Measurements from ENCODE around the gene THBS3.
"Not testable (repeated sequence)": the region's sequence is repeated elsewhere in the genome, so short reads cannot be mapped to it uniquely, and the experiment has no call there.

Gene THBS3

DNA sequence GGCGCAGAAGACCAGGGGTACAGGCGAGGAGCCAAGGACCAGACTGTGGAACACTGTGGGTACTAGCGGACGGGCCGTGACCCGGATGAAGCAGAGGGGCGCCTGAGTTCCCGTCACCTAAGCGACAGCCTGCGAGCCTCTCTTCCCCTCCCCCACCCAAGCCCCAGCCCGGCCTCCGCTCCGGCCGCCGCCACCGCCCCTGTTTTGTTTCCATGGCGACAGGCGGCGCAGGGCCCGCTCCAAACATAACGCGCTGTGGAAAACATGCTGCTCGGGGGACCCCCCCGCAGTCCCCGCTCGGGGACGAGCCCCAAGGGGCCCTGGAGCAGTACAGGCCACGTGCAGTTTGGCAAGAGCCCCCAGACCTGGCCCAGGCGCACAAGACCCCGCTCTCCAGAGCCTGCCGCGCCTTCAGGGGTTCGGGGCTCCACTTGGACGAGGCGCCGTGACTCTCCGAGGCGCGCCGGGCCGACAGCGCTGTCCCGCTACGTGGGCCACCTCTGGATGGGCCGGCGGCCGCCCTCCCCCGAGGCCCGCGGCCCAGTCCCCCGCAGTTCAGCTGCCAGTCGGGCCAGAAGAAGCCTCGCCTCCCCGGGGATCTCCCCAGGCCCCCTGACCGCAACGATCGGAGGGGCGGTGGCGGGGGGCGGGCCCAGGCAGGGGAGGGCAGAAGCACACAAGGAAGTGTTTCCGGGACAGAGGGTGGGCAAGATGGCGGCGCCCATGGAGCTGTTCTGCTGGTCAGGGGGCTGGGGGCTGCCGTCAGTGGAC lies 1.0 kb upstream of the THBS3 start, which contains the start of gene MTX1:
Gene MTX1, plus strand, starts transcription at position 155 of the 771 bp plus-strand sequence. Its CDS starts 110 bp downstream, at position 265.
- peak; percentile 67 to 85 (median 72) for DNase-seq (ENCODE audit: low read depth in 4 of 4, low spot score in 1 of 4)

DNA sequence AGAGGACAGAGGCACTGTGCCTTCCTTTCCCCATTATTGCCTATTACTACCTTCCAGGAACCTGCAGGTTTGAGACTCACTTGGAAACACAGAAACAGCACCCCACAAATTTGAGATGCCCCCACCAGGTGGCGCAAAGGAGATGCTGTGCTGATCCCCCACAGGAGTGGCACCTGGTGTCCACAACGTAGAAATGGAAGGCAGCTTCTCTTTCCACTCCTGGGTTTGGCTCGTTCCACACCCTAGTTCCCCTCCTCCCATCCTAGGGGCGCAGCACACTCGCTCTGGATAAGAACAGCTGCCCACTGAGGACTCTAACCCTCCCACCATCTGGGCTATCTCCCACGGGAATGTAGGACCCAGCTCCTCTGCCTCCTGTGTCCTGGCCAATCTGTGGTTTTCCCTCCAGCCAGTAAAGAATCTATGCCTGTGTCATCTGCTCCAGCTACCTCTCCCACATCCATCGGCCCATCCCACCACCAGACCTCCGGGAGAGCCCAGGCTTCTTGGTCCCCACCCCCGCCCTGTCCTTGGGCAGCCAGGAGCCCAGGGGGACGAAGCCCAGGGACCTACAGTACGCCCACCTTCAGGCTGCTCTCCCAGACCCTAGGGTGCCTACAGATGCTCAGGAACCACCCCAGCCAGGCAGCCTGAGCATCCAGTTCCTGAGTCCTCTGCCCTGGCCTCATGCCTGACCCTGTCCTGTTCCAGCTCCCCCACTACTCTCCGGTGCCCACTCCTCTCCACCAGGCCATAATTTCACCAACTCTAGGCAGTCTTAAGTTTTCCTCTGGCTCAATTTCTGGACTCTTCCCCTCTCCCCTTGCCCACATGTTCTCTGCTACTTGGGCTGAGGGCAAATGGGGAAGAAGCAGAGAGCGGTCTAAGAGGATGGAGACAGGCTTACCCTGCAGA lies 549 bp downstream of the THBS3 start:
- peak; percentile 81 to 88 (median 85) for DNase-seq (ENCODE audit: low read depth in 4 of 4, low spot score in 1 of 4)

DNA sequence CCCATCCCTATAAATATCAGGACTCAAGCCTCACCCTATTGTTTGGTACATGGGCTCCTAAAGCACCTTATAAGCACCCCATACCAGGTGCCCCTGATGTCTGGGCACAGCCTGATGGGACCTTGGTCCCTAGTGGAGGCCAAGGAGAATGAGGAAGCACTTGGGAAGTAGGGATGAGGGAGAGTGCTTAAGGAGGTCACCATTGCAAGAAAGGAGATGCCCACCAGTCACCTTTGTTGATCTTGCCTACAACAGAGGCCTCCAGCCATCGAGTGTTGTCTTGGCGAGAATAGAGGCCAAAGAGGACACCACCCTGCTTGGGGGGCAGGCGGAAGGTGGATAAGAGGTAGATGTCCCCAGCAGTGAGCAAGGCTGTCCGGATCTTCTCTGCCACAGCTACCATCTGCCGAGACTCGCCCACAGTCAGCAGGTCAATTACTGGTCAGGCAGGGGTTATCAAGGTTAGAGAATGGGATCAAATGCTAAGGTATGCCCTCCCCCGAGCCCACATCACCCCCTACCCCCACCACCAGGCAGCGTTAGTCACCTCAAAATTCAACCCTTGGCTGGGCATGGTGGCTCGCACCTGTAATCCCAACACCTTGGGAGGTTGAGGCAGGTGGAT lies 1.6 kb downstream of the THBS3 start:
- no peak for DNase-seq (ENCODE audit: low read depth in 4 of 4, low spot score in 1 of 4)

DNA sequence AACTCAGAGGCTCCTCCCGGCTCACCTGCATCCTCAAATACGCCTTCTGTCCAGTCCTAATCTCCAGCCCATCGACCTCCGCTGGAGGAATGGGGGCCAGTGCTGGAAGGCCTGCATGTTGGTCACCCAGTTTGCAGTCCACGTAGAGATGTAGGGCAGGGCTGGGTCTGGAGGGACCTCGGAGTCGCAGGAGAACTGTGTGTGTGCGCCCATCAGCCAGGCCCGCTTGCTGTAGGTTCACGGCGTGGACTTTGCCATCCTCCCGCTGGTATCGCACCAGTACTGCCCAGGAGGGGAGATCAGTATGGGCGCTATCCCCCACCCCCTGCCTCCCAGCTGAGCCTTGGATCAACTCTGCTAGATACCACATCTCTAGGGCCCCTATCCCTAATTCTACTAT lies 2.7 kb downstream of the THBS3 start:
- no peak for DNase-seq (ENCODE audit: low read depth in 4 of 4, low spot score in 1 of 4)

DNA sequence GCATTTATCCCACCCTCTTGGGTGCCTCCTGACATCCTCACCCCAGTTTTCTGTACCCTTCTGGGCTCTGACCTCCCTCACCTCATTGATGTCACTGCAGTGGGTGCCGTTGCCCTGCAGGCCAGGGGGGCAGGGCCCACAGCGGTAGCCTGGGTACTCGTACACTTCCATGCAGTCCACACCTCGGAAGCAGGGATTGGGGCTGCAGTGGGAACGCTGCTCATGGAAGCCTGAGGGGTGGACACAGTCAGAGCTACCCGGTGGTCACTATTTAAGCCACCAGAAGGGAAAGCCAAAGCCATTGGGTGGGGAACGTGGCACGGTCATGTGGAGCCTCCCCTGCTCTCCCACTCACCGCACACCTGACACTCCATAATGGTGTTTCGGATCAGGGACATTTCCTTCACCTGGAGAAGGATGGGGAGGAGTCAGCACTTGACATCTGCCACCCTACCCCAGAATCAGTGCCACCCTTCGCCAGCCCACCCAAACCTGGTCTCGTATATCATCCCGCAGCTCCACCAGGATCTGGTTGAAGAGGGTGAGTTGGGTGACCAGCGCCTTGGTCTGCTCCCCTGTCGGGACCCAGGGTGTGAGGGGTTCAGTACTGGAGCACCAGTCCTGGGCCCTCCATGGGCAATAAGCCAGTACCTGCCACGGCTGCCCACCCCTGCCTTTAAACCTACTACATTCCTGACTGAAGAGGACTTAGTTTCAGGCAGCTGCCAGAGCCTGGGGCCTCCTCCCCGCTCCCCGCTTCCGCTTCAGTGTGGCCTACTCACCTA lies 4.8 kb downstream of the THBS3 start:
- no peak for DNase-seq (ENCODE audit: low read depth in 4 of 4, low spot score in 1 of 4)

GRCh38 chr1:155202198-155202597 lies 5.5 kb downstream of the THBS3 start:
- DNase-seq (ENCODE audit: low read depth in 4 of 4, low spot score in 1 of 4) = no peak

GRCh38 chr1:155200920-155201319 lies 6.8 kb downstream of the THBS3 start:
- no peak for DNase-seq (ENCODE audit: low read depth in 4 of 4, low spot score in 1 of 4)

DNA sequence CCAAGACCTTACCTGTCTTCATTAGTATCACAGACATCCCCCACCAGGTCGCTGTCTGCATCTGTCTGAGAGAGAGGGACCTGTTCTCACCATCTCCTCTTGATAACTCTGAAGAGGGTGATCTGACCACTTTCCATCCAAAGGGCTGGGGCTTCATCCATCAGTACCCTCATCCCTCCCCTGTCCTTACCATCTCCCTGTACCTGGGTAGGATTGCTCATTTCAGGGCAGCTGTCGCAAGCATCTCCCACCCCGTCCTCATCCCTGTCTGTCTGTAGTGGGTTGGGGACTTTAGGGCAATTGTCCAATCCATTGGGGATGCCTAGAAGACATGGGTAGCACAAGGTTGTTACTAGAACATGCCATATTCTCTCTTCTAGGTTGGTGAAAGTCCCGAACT lies 7.9 kb downstream of the THBS3 start:
- DNase-seq (ENCODE audit: low read depth in 4 of 4, low spot score in 1 of 4) = no peak

DNA sequence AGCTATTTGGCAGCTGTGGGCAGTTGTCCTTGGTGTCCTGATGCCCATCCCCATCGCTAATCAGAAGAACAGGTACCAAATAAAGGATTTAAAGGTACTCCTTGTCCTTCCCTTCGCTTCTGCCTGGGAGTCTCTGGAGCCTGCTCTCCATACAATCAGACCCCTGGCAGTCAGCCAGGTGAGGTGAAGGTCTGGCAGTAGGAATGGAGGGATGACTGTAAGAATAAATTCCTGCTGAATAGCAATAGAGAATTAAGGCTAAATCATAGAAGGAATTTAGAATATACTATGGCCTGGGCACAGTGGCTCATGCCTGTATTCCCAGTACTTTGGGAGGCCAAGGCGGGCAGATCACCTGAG lies 9.2 kb downstream of the THBS3 start:
- no peak for DNase-seq (ENCODE audit: low read depth in 4 of 4, low spot score in 1 of 4)

DNA sequence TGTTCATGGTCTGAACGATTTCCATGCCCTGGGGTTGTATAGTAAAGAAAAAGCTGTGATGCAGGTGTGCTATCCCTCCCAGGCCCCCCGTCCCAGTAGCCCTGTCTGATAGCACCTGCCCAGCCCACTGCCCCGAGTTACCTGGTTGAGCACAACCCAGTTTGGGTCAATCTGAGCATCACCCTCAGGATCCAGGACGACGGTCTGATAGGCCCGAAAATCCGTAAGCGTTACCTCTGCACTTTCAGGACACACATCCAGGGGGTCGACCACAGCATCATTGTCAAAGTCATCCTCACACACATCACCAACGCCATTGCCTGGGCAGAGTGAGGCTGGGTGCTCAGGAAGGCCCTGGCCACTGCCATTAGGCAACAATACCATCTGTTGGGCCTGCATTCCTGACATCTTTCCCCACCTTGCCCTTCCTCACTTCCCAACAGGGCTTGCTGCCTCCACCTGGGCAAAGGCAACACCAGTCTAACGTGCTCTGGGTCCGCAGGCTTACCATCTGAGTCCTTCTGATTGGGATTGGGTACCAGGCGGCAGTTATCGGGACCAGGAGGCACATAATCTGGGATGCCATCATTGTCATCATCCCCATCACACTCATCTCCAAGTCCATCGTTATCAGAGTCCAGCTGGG lies 9.7 kb downstream of the THBS3 start:
- DNase-seq (ENCODE audit: low read depth in 4 of 4, low spot score in 1 of 4) = no peak

DNA sequence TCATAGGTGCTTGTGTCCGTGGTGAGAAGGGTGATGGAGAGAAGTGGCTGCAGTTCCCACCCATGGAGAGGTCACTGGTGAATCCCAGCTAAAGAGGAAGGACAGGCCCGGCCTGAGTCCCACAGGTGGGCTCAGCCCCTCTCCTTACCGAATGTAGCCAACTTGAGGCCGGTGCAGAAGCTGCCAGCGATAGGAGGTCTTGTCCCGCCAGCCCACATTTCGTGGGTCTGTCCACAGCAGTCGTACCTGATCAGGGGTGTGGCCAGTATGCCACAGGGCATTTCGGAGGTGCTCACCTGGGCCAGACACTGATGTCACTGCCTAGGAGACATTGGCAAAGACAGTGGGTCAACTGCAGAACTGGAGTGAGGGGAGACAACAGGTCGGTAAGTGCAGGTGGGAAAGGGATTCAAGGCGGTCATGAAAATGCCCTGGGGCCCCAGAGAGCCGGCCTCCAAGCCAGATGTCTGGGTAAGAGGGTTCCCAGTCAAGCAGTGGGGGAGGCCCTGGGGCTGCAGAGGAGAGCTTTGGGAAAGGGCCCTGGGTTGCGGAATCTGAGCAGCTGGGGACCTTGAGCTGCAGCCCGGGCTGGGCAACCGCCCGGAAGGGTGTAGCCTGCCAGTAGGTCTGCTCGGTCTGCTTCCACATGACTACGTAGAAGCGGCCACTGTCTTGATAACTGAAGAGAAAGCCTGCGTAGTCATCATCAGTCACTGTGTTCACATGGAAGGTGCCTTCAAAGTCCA lies 10.6 kb downstream of the THBS3 start:
- DNase-seq (ENCODE audit: low read depth in 4 of 4, low spot score in 1 of 4) = no peak

- no peak for DNase-seq (ENCODE audit: low read depth in 4 of 4, low spot score in 1 of 4)
Measured at GRCh38 chr1:155196103-155196892, 11.4 kb downstream of the THBS3 start.

DNA sequence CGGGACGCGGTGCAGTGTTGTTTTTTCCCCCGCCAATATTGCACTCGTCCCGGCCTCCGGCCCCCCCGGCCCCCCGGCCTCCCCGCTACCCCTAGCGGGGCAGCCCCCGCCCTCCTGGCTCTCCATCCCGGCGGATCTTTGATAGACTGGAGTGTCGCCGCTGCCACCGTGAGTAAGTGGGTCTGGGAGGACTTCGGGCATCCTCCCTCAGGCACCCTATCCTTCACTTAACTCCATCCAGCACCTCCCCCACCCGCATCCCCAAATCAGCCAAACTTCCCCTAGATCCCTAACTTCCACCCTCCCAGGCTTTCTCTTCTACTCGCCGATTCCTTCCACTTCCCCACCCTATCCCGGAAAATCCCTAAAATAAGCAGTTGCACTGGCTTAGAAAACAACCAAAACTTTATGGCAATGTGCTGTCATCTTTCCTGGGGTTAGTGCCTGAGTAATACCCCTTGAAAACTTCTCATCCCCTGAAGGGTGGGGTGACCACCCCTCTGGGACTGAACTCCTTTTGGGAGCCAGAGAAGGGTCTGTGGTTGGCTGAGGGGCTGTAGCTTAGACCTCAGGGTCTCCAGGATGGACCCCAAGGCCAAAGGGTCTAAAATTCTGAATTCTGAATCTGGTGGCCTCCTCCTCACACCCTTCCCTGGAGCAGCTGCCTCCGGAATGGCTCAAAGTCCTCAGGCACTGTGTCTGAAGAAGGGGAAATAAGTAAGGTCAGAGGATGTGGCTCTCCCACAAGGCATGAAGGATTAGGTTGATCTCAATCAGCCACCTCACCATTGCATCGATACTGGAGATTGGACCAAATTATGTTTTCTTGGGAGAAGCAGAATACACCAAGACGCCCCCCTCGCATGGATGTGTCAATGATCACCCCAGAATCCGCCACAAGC lies 12.2 kb downstream of the THBS3 start:
- no peak for DNase-seq (ENCODE audit: low read depth in 4 of 4, low spot score in 1 of 4)

- not testable (repeated sequence) for DNase-seq (ENCODE audit: low read depth in 4 of 4, low spot score in 1 of 4)
Measured at GRCh38 chr1:155193991-155194240, 13.8 kb downstream of the THBS3 start.

DNA sequence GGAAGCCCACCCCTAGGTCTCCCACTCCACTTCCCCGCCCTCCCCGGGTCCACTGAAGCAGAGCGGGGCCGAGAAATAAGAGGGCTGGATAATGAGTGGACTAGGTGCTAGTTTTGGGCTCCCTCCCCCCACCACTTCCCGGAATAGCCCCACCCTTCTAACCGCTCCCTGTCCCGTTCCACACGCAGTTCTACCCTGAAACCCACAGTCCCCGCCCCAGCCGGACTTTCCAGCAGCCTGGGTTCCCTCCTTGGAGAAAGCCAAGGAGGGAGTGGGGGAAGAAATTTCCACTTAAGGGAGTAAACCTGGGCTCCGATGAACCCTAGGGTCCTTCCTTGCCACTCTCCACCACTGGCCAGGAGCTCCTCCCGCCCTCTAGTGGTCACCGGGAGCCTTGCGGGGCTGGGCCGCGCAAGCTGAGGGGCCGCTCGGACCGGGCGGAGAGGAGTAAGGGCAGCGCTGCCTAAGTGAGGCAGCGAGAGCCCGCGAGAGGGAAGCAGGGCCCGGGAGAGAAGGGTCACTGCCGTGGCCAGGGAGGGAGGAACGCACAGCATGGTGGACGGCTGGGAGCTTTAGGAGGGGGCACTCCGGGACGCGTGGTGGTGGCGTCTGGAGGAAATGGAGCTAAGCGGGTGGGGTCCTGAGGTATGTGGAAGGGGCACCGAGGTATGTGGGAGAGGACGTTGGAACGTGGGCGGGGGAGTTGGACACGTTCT lies 14.3 kb downstream of the THBS3 start:
- peak; percentile 59 to 83 (median 60) for DNase-seq (ENCODE audit: low read depth in 4 of 4, low spot score in 1 of 4)

DNA sequence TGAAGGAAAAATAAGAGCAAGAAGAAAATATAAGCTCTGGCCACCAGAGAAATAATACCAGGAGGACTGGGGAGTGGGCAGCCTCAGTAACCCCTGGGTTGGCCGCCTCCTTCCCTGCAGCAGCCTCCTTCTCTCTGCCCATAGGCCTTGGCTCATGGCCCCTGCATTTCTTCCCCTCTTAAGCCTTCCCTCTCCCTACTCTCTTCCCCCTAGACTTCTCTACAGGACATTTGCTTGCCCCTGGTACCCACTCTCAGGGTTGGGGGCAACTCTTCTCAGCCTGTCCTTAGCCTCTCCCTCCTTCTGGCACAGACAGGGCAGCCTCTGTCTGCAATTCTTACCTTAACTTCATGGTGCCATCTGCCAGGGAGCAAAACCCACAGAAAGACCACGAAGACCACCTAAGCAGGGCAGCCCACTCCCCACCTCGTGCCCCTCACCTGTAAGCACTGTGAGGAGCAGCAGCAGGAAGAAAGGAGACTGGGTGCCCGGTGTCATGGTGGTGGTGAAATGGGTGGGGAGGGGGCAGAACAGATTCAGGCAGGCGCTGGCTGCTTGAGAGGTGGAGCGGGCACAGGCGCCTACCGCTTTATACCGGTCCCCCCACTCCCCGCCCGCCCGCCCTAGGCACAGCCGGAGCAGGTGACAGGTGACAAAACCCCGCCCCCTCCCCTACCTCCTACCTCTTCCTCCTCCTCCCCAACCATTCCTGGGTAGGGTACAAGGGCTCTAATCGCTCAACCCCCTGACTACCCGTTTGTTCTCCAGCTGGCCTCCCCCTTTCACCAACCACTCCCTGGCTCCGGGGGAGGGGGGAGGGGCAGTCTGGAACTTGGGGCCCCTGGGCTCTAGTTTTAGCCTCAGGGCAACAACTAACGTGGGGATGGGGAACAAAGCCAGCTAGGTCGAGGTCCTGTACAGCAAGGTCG lies 15.1 kb downstream of the THBS3 start:
- DNase-seq (ENCODE audit: low read depth in 4 of 4, low spot score in 1 of 4) = peak in 1 of 4 experiments; percentile 50
